NK-92 treated with Interleukin-12 subunit alpha and Interleukin-12 subunit beta, amount 100 ng/mL, for 24 hours (cell line): ENCODE data around the gene RNF11.

Experiments
- DNase-seq: peaks from one replicate; lab custom pipeline; 2025; lab: John Stamatoyannopoulos, UW

The RNF11 gene

GRCh38 chr1:51313961-51314777 is 78.1 kb downstream of the RNF11 start:
- DNase-seq, result no peak

DNA sequence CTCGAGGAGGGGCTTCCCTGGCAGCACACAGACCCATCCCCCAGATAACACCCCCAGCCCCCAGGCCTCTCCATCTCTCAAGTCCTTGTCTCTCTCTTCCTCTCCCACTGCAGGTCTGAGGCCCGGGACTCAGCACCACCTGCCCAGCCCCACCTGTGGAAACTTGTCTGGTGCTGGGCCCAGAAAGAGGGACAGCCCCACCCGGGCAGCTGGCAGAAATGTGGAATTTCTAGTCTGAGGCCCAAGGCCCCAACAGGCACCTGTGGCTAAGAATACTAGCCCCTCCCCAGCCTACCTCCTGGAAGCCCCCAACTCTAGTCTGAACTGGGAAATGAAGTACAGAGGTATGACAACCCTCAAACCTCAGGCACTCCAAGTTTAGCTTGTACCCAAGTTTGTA is 78.9 kb downstream of the RNF11 start:
- no peak for DNase-seq

DNA sequence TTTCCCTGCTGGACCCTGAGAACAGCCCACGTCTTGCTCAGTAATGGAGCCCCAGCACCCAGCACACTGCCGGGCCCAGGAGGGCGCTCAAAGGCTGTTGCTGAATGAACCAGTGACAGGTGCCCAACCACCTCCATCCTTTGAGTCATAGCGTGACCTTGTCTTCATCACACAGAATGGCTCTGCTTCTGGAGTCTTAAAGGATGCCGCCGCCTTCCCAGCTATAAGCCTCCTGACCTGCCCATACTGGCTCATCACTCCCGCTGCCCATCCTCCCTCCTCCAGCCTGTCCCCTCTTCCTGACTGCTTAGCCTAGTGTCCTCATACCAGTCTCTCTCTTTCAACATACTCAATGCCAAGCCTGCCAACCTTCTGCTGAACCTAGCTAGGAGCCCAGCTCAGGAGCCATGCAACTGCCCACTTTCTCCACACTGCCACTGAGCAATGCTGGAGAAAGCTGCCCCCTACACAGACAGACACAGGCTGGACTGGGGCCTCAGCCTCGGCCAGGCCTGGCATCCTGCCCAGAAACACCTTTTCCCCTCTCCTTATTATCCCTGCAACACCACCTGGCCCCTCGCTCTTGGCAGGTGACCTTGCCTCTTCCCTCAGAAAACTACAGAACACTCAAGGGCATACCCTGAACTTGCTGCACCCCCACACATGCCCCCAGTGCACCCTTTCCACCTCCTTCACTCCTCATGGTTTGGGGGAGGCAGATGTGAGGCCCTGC is 80.2 kb downstream of the RNF11 start:
- DNase-seq, result no peak

DNA sequence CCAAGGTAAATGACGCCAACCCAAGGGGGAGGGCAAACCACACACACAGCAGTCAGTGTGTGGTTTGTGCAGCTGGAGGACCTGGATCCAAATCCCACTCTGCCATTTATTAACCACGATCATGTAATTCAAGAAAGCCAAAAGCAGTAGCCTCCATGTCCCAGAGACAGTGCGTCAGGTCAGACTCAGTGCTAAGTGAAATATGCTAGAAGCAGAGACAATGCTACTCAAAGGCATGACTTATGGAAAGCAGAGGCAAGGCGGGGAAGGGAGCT is 80.7 kb downstream of the RNF11 start:
- no peak for DNase-seq

DNA sequence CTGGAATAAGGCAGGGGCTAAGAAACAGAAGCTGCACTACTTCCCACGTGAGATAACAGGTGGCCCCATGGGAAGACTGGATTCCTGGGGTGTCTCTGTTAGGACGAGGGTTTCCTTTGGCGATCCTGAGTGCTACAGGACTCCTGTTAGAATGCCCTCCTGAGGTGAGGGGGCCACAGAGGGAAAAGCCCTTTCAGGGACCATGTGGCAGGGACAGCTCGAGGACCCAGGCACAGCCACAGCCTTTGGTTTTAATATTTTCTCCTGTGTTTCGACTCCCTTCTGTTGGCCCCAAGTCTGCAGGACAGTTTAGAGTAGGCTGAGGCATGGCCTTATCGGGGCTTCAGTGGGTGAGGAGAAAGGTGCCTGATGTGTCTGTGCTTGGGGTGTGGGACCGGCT is 81.7 kb downstream of the RNF11 start:
- DNase-seq, result no peak

- no peak for DNase-seq
Measured at GRCh38 chr1:51320967-51321923, 85.2 kb downstream of the RNF11 start.

GRCh38 chr1:51321924-51322280 is 85.8 kb downstream of the RNF11 start:
- no peak for DNase-seq

- DNase-seq, result no peak
Measured at GRCh38 chr1:51322417-51323101, 86.5 kb downstream of the RNF11 start.
